Measurements from ENCODE around the gene SKAP1. TPM values are rescaled to one million over a fixed set of nuclear protein-coding genes. Genes with fewer than 3 reads are reported as not detected.

SKAP1 gene
- total and polyA plus RNA-seq, 2 of the 13 experiments (the other 11 are each of a cell fraction or from before 2014, with no cell fraction given): 0.21 TPM; not detected in 1

DNA sequence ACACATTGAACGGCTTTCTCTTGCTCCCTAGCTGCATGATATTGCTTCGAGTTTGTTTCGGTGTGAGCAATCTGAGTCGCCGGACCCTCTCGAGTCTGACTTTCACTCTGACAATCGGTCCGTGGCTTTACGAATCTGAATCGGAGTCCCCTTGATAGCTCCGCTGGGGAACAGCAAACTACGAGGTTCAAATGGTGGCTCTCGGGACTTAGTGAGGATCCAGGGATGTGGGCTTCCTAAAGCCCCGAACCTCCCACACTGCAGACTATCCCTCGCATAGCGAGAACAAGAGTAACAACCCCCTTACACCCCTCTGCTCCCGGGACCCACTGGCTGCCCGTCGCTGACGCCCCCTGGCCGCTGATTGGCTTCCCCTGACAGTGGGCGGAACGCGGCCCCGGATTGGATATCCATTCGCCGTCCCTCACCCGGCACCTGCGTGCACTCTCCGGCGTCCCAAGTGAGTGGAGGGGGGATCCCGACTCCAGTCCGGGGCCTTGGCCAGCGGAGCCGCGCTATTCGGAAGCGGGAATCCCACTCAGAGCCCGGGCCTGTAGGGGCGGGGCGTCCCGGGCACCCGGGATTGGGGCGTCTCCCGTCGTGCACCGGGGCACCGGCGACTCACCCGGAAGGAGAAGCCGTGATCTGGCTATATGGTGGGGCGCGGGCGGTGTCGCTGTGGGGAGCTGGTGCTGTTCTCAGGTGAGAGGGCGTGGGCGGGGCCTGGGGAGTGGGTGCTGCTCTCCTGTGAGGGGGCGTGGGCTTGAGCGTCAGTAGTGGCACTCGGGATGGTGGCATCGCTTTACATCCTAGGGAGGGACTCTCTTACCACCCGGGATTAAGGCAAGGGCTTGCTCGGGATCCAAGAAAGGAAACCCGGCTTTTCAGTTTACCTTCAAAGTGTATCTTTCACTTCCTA is 322.6 kb downstream of the SKAP1 start, which contains the start of gene SNX11 (continued):
- TF ChIP-seq, protein P1, sequence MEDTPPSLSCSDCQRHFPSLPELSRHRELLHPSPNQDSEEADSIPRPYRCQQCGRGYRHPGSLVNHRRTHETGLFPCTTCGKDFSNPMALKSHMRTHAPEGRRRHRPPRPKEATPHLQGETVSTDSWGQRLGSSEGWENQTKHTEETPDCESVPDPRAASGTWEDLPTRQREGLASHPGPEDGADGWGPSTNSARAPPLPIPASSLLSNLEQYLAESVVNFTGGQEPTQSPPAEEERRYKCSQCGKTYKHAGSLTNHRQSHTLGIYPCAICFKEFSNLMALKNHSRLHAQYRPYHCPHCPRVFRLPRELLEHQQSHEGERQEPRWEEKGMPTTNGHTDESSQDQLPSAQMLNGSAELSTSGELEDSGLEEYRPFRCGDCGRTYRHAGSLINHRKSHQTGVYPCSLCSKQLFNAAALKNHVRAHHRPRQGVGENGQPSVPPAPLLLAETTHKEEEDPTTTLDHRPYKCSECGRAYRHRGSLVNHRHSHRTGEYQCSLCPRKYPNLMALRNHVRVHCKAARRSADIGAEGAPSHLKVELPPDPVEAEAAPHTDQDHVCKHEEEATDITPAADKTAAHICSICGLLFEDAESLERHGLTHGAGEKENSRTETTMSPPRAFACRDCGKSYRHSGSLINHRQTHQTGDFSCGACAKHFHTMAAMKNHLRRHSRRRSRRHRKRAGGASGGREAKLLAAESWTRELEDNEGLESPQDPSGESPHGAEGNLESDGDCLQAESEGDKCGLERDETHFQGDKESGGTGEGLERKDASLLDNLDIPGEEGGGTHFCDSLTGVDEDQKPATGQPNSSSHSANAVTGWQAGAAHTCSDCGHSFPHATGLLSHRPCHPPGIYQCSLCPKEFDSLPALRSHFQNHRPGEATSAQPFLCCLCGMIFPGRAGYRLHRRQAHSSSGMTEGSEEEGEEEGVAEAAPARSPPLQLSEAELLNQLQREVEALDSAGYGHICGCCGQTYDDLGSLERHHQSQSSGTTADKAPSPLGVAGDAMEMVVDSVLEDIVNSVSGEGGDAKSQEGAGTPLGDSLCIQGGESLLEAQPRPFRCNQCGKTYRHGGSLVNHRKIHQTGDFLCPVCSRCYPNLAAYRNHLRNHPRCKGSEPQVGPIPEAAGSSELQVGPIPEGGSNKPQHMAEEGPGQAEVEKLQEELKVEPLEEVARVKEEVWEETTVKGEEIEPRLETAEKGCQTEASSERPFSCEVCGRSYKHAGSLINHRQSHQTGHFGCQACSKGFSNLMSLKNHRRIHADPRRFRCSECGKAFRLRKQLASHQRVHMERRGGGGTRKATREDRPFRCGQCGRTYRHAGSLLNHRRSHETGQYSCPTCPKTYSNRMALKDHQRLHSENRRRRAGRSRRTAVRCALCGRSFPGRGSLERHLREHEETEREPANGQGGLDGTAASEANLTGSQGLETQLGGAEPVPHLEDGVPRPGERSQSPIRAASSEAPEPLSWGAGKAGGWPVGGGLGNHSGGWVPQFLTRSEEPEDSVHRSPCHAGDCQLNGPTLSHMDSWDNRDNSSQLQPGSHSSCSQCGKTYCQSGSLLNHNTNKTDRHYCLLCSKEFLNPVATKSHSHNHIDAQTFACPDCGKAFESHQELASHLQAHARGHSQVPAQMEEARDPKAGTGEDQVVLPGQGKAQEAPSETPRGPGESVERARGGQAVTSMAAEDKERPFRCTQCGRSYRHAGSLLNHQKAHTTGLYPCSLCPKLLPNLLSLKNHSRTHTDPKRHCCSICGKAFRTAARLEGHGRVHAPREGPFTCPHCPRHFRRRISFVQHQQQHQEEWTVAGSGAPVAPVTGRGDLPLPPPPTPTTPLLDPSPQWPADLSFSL (CRISPR knock-in tag; IDR thresholded peaks at IDR 0.05): no peak
- TF ChIP-seq ZNF550 (CRISPR knock-in tag; IDR thresholded peaks at IDR 0.05; ENCODE audit: borderline replicate concordance): no peak
- TF ChIP-seq, protein P2, sequence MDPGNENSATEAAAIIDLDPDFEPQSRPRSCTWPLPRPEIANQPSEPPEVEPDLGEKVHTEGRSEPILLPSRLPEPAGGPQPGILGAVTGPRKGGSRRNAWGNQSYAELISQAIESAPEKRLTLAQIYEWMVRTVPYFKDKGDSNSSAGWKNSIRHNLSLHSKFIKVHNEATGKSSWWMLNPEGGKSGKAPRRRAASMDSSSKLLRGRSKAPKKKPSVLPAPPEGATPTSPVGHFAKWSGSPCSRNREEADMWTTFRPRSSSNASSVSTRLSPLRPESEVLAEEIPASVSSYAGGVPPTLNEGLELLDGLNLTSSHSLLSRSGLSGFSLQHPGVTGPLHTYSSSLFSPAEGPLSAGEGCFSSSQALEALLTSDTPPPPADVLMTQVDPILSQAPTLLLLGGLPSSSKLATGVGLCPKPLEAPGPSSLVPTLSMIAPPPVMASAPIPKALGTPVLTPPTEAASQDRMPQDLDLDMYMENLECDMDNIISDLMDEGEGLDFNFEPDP (CRISPR knock-in tag; conservative IDR thresholded peaks at IDR 0.05): no peak
- peak; percentile 53; the same call in 1 of the 2 replicates for TF ChIP-seq MED13 (CRISPR knock-in tag; IDR thresholded peaks at IDR 0.05)
- TF ChIP-seq, protein P3, sequence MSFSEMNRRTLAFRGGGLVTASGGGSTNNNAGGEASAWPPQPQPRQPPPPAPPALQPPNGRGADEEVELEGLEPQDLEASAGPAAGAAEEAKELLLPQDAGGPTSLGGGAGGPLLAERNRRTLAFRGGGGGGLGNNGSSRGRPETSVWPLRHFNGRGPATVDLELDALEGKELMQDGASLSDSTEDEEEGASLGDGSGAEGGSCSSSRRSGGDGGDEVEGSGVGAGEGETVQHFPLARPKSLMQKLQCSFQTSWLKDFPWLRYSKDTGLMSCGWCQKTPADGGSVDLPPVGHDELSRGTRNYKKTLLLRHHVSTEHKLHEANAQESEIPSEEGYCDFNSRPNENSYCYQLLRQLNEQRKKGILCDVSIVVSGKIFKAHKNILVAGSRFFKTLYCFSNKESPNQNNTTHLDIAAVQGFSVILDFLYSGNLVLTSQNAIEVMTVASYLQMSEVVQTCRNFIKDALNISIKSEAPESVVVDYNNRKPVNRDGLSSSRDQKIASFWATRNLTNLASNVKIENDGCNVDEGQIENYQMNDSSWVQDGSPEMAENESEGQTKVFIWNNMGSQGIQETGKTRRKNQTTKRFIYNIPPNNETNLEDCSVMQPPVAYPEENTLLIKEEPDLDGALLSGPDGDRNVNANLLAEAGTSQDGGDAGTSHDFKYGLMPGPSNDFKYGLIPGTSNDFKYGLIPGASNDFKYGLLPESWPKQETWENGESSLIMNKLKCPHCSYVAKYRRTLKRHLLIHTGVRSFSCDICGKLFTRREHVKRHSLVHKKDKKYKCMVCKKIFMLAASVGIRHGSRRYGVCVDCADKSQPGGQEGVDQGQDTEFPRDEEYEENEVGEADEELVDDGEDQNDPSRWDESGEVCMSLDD (CRISPR knock-in tag; IDR thresholded peaks at IDR 0.05; ENCODE audit: borderline replicate concordance): peak; percentile 10; the same call in 1 of the 2 replicates
- no peak for TF ChIP-seq RORA (CRISPR knock-in tag; IDR thresholded peaks at IDR 0.05)
- TF ChIP-seq CBX1 (IDR thresholded peaks at IDR 0.05; ENCODE audit: low read depth): no peak
- TF ChIP-seq GFI1 (CRISPR knock-in tag; IDR thresholded peaks at IDR 0.05; ENCODE audit: borderline replicate concordance): peak; percentile 75; the same call in 1 of the 2 replicates
- no peak for TF ChIP-seq SRSF9 (IDR thresholded peaks at IDR 0.05; ENCODE audit: borderline replicate concordance, insufficient read depth, low read depth, low read length, poor library complexity, severe bottlenecking)
- TF ChIP-seq, protein P4, sequence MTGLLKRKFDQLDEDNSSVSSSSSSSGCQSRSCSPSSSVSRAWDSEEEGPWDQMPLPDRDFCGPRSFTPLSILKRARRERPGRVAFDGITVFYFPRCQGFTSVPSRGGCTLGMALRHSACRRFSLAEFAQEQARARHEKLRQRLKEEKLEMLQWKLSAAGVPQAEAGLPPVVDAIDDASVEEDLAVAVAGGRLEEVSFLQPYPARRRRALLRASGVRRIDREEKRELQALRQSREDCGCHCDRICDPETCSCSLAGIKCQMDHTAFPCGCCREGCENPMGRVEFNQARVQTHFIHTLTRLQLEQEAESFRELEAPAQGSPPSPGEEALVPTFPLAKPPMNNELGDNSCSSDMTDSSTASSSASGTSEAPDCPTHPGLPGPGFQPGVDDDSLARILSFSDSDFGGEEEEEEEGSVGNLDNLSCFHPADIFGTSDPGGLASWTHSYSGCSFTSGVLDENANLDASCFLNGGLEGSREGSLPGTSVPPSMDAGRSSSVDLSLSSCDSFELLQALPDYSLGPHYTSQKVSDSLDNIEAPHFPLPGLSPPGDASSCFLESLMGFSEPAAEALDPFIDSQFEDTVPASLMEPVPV (CRISPR knock-in tag; IDR thresholded peaks at IDR 0.05): peak; percentile 89; the same call in 1 of the 2 replicates
- TF ChIP-seq PHB2 (IDR thresholded peaks at IDR 0.05; ENCODE audit: partially characterized antibody): no peak
- TF ChIP-seq IRX3 (CRISPR knock-in tag; IDR thresholded peaks at IDR 0.05; ENCODE audit: borderline replicate concordance, low read depth): no peak
- TF ChIP-seq ELF1 (CRISPR knock-in tag; IDR thresholded peaks at IDR 0.05): peak; percentile 91
- peak; percentile 49 for TF ChIP-seq PPARG (CRISPR knock-in tag; conservative IDR thresholded peaks at IDR 0.05)
- no peak for TF ChIP-seq PCBP2 (optimal IDR thresholded peaks at IDR 0.05; ENCODE audit: low read depth, low read length, poor library complexity, severe bottlenecking)

Measured in HepG2 (cell line).